K562 (cell line): ENCODE data around the gene MARVELD1. TPM values are rescaled to one million over a fixed set of nuclear protein-coding genes. Genes with fewer than 3 reads are reported as not detected.

Source experiments
- ARID1B ChIP-seq: fragments of 450-650 bp; IDR thresholded peaks from 2 replicates; pipeline ENCODE4 v1.6.1; 2016; ENCODE audit warnings: antibody characterized with exemption, mild to moderate bottlenecking, inconsistent platforms
- EP300 ChIP-seq: IDR thresholded peaks from 2 replicates; pipeline ENCODE4 v1.6.1; 2012; ENCODE audit warnings: low read length, improper control_type of control experiment
- FOXM1 ChIP-seq, 2 experiments: fragments of 450-650 bp in 1 of 2; sonication (generic) in 1 of 2; formaldehyde crosslinking in 1 of 2; IDR thresholded peaks; 2 replicates each; pipeline versions ENCODE4 v1.6.1 to v1.9.0; 2017 to 2022; ENCODE audit warnings: low read depth in 2 of 2, mild to moderate bottlenecking in 2 of 2, missing genetic modification reagents in 1 of 2, moderate library complexity in 1 of 2
- GABPA ChIP-seq: fragments of 200-800 bp; sonication (Bioruptor generic); conservative IDR thresholded peaks from 2 replicates; pipeline ENCODE4 v1.6.1; 2016; ENCODE audit warnings: low read depth, missing genetic modification characterization, missing compliant biosample characterization
- KAT2B ChIP-seq: IDR thresholded peaks from one replicate; pipeline ENCODE4 v1.6.1; 2012; ENCODE audit warnings: low read depth, mild to moderate bottlenecking, control low read depth, inconsistent platforms, low read length, moderate library complexity
- KAT7 ChIP-seq: sonication (generic); formaldehyde crosslinking; IDR thresholded peaks from 2 replicates; pipeline ENCODE4 v1.8.0; 2022; ENCODE audit warnings: missing genetic modification reagents, mild to moderate bottlenecking, borderline replicate concordance
- NONO ChIP-seq, 2 experiments: fragments of 200-400 bp in 1 of 2; fragments of 450-650 bp in 1 of 2; formaldehyde crosslinking in 1 of 2; IDR thresholded peaks; 2 replicates each; pipeline ENCODE4 v1.6.1; 2017; ENCODE audit warnings: low read depth in 2 of 2, mild to moderate bottlenecking in 2 of 2, moderate library complexity in 2 of 2, low read length in 1 of 2
- NR2C1 ChIP-seq, 2 experiments: fragments of 450-650 bp; IDR thresholded peaks; 2 replicates each; pipeline ENCODE4 v1.6.1; 2017; ENCODE audit warnings: mild to moderate bottlenecking in 2 of 2, antibody characterized with exemption in 1 of 2, inconsistent platforms in 1 of 2, missing compliant biosample characterization in 1 of 2, missing genetic modification characterization in 1 of 2
- OTX1 ChIP-seq: fragments of 450-650 bp; formaldehyde crosslinking; IDR thresholded peaks from 2 replicates; pipeline ENCODE4 v1.4.0; 2022; ENCODE audit warnings: mild to moderate bottlenecking
- RNF2 ChIP-seq: sonication (generic); IDR thresholded peaks from 2 replicates; pipeline ENCODE4 v1.6.1; 2016
- SMAD4 ChIP-seq: fragments of 250-450 bp; sonication (Bioruptor Pico); conservative IDR thresholded peaks from 2 replicates; pipeline ENCODE4 v1.8.0; 2021; ENCODE audit warnings: inconsistent platforms, mild to moderate bottlenecking, moderate library complexity
- SRSF1 ChIP-seq: fragments of 200-400 bp; formaldehyde crosslinking; IDR thresholded peaks from 2 replicates; pipeline ENCODE4 v1.6.1; 2017; ENCODE audit warnings: mild to moderate bottlenecking, low read depth, low read length, moderate library complexity
- SUPT5H ChIP-seq: fragments of 450-650 bp; IDR thresholded peaks from 2 replicates; pipeline ENCODE4 v1.6.1; 2016
- XRCC3 ChIP-seq: fragments of 450-650 bp; IDR thresholded peaks from 2 replicates; pipeline ENCODE4 v1.6.1; 2017; ENCODE audit warnings: mild to moderate bottlenecking, moderate library complexity
- ZNF121 ChIP-seq: sonication (generic); formaldehyde crosslinking; conservative IDR thresholded peaks from 2 replicates; pipeline ENCODE4 v1.8.0; 2022; ENCODE audit warnings: missing genetic modification reagents
- ZNF143 ChIP-seq: sonication (generic); formaldehyde crosslinking; IDR thresholded peaks from 2 replicates; pipeline ENCODE4 v1.9.0; 2022; ENCODE audit warnings: mild to moderate bottlenecking, missing genetic modification reagents
- ZNF184 ChIP-seq: sonication (generic); formaldehyde crosslinking; IDR thresholded peaks from 2 replicates; pipeline ENCODE4 v1.5.0; 2020; ENCODE audit warnings: missing genetic modification reagents
- ZNF408 ChIP-seq: fragments of 250-450 bp; sonication (Bioruptor Pico); IDR thresholded peaks from 2 replicates; pipeline ENCODE4 v1.4.0; 2020; ENCODE audit warnings: low read depth, mild to moderate bottlenecking, moderate library complexity
- ZNF764 ChIP-seq: fragments of 250-450 bp; sonication (Bioruptor Pico); IDR thresholded peaks from 2 replicates; pipeline ENCODE4 v1.4.0; 2020; ENCODE audit warnings: low read depth, mild to moderate bottlenecking, moderate library complexity
- polyA plus RNA-seq, 8 experiments: library from polyadenylated mRNA; depleted of rRNA in 4 of 8; stranded (reverse) in 5 of 8; unstranded in 3 of 8; fragments of >200 nt; fragmentation: Nextera tagmentation in 2 of 8; fragmentation: Illumina TruSeq in 1 of 8; extraction: Ambion mirVana in 2 of 8; extraction: Trizol in 1 of 8; gene quantifications; 2 replicates each; pipeline versions ENCODE4 v1.2.1 to v1.2.3, GENCODE V29; 2011 to 2014; ENCODE audit warnings: inconsistent platforms in 1 of 8, missing spikeins in 1 of 8
- total RNA-seq, 7 experiments: library from RNA; depleted of rRNA in 6 of 7; stranded (reverse); fragments of >200 nt in 6 of 7; fragmentation: Illumina TruSeq in 2 of 7; extraction: Trizol in 2 of 7; gene quantifications; 2 replicates each; pipeline versions ENCODE4 v1.2.1 to v1.2.3, GENCODE V29; 2011 to 2021; ENCODE audit warnings: low replicate concordance in 1 of 7
- TF ChIP-seq, protein P1 (sequence below), 2 experiments: IDR thresholded peaks; 2 replicates each; pipeline ENCODE4 v1.6.1; 2011; ENCODE audit warnings: borderline replicate concordance in 1 of 2, control low read depth in 1 of 2, low read depth in 1 of 2, low read length in 1 of 2, mild to moderate bottlenecking in 1 of 2, mixed read lengths in 1 of 2, moderate library complexity in 1 of 2; ENCODE audit not compliant: insufficient read depth in 1 of 2, insufficient read length in 1 of 2, poor library complexity in 1 of 2, severe bottlenecking in 1 of 2; ENCODE audit errors: extremely low read depth in 1 of 2
- TF ChIP-seq, protein P2 (sequence below): sonication (generic); formaldehyde crosslinking; IDR thresholded peaks from 2 replicates; pipeline ENCODE4 v1.9.0; 2022; ENCODE audit warnings: mild to moderate bottlenecking, missing genetic modification reagents
- TF ChIP-seq, protein P3 (sequence below): fragments of 450-650 bp; IDR thresholded peaks from 2 replicates; pipeline ENCODE4 v1.7.0; 2016; ENCODE audit warnings: borderline replicate concordance
- TF ChIP-seq, protein P4 (sequence below): fragments of 450-650 bp; formaldehyde crosslinking; IDR thresholded peaks from 2 replicates; pipeline ENCODE4 v1.4.0; 2022; ENCODE audit warnings: missing genetic modification characterization
- TF ChIP-seq, protein P5 (sequence below): IDR thresholded peaks from 2 replicates; pipeline ENCODE4 v1.6.1; 2011; ENCODE audit not compliant: insufficient read length; ENCODE audit errors: extremely low read depth

The MARVELD1 gene
- total and polyA plus RNA-seq, 9 of the 15 experiments (the other 6 are each of a cell fraction or from before 2014, with no cell fraction given), result 2.7 to 12.5 (median 5.3) TPM

DNA sequence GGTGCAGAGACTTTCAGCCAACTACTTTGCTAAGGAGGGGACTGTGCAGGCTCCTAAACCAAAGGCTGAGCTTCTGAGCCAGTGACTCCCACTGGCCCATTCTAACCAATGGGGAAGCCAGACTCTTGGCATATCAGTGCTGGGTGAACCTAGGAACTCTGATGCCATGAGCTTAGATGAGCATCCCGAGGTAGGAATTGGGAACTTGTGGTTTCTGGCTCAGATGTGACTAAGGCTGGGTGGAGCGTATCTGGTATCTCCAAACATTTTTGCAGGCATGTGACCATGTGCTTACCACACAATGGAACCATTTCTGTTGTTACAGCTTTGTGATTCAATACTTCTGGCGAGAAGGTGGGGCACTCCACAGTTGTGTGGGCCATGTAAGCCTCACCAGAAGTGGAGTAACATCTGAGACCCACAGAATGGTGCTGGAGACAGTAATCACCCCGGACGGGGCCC, 23.9 kb upstream of the MARVELD1 start (continued):
- TF ChIP-seq, protein P1, sequence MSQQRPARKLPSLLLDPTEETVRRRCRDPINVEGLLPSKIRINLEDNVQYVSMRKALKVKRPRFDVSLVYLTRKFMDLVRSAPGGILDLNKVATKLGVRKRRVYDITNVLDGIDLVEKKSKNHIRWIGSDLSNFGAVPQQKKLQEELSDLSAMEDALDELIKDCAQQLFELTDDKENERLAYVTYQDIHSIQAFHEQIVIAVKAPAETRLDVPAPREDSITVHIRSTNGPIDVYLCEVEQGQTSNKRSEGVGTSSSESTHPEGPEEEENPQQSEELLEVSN (IDR thresholded peaks at IDR 0.05; ENCODE audit: borderline replicate concordance in 1 of 2, extremely low read depth in 1 of 2, insufficient read depth in 1 of 2, insufficient read length in 1 of 2, low read depth in 1 of 2, low read length in 1 of 2, poor library complexity in 1 of 2, severe bottlenecking in 1 of 2), result peak in 1 of 2 experiments; percentile 32
- TF ChIP-seq SUPT5H (no peak), ZNF143 (CRISPR knock-in tag) (no peak), EP300 (no peak), ZNF184 (CRISPR knock-in tag) (no peak), GABPA (tag) (no peak), RNF2 (no peak), KAT7 (0 out of 2 replicates have a peak, but pooled peaks have one; percentile 26), ZNF764 (CRISPR knock-in tag) (no peak), SRSF1 (no peak), OTX1 (no peak), FOXM1 (IDR thresholded peaks at IDR 0.05; ENCODE audit: low read depth) (no peak), FOXM1 (CRISPR knock-in tag; IDR thresholded peaks at IDR 0.05; ENCODE audit: low read depth) (no peak), KAT2B (no peak), ARID1B (peak; percentile 20; the same call in 1 of the 2 replicates), NR2C1 (IDR thresholded peaks at IDR 0.05) (no peak), NR2C1 (tag; IDR thresholded peaks at IDR 0.05) (peak; percentile 64; the same call in 1 of the 2 replicates), ZNF408 (CRISPR knock-in tag) (no peak), ZNF121 (CRISPR knock-in tag) (no peak), XRCC3 (no peak), NONO (IDR thresholded peaks at IDR 0.05; ENCODE audit: low read depth in 2 of 2, low read length in 1 of 2) (no peak), SMAD4 (CRISPR knock-in tag) (peak; percentile 53; the same call in 1 of the 2 replicates)
- TF ChIP-seq, protein P2, sequence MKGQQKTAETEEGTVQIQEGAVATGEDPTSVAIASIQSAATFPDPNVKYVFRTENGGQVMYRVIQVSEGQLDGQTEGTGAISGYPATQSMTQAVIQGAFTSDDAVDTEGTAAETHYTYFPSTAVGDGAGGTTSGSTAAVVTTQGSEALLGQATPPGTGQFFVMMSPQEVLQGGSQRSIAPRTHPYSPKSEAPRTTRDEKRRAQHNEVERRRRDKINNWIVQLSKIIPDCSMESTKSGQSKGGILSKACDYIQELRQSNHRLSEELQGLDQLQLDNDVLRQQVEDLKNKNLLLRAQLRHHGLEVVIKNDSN (CRISPR knock-in tag), result peak; percentile 71
- TF ChIP-seq, protein P3, sequence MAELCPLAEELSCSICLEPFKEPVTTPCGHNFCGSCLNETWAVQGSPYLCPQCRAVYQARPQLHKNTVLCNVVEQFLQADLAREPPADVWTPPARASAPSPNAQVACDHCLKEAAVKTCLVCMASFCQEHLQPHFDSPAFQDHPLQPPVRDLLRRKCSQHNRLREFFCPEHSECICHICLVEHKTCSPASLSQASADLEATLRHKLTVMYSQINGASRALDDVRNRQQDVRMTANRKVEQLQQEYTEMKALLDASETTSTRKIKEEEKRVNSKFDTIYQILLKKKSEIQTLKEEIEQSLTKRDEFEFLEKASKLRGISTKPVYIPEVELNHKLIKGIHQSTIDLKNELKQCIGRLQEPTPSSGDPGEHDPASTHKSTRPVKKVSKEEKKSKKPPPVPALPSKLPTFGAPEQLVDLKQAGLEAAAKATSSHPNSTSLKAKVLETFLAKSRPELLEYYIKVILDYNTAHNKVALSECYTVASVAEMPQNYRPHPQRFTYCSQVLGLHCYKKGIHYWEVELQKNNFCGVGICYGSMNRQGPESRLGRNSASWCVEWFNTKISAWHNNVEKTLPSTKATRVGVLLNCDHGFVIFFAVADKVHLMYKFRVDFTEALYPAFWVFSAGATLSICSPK, result no peak
- TF ChIP-seq, protein P4, sequence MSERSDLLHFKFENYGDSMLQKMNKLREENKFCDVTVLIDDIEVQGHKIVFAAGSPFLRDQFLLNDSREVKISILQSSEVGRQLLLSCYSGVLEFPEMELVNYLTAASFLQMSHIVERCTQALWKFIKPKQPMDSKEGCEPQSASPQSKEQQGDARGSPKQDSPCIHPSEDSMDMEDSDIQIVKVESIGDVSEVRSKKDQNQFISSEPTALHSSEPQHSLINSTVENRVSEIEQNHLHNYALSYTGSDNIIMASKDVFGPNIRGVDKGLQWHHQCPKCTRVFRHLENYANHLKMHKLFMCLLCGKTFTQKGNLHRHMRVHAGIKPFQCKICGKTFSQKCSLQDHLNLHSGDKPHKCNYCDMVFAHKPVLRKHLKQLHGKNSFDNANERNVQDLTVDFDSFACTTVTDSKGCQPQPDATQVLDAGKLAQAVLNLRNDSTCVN, result no peak
- TF ChIP-seq, protein P5, sequence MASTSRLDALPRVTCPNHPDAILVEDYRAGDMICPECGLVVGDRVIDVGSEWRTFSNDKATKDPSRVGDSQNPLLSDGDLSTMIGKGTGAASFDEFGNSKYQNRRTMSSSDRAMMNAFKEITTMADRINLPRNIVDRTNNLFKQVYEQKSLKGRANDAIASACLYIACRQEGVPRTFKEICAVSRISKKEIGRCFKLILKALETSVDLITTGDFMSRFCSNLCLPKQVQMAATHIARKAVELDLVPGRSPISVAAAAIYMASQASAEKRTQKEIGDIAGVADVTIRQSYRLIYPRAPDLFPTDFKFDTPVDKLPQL, result no peak
